ENCODE results near the gene NBPF20.
A peak's percentile ranks its signal among the peaks of the same experiment; 100 is the strongest.
"Not testable (repeated sequence)": the region's sequence is repeated elsewhere in the genome, so short reads cannot be mapped to it uniquely, and the experiment has no call there.

Gene NBPF20, protein sequence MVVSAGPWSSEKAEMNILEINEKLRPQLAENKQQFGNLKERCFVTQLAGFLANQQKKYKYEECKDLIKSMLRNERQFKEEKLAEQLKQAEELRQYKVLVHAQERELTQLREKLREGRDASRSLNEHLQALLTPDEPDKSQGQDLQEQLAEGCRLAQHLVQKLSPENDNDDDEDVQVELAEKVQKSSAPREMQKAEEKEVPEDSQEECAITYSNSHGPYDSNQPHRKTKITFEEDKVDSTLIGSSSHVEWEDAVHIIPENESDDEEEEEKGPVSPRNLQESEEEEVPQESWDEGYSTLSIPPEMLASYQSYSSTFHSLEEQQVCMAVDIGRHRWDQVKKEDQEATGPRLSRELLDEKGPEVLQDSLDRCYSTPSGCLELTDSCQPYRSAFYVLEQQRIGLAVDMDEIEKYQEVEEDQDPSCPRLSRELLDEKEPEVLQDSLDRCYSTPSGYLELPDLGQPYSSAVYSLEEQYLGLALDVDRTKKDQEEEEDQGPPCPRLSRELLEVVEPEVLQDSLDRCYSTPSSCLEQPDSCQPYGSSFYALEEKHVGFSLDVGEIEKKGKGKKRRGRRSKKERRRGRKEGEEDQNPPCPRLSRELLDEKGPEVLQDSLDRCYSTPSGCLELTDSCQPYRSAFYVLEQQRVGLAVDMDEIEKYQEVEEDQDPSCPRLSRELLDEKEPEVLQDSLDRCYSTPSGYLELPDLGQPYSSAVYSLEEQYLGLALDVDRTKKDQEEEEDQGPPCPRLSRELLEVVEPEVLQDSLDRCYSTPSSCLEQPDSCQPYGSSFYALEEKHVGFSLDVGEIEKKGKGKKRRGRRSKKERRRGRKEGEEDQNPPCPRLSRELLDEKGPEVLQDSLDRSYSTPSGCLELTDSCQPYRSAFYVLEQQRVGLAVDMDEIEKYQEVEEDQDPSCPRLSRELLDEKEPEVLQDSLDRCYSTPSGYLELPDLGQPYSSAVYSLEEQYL (N-terminal part only)

DNA sequence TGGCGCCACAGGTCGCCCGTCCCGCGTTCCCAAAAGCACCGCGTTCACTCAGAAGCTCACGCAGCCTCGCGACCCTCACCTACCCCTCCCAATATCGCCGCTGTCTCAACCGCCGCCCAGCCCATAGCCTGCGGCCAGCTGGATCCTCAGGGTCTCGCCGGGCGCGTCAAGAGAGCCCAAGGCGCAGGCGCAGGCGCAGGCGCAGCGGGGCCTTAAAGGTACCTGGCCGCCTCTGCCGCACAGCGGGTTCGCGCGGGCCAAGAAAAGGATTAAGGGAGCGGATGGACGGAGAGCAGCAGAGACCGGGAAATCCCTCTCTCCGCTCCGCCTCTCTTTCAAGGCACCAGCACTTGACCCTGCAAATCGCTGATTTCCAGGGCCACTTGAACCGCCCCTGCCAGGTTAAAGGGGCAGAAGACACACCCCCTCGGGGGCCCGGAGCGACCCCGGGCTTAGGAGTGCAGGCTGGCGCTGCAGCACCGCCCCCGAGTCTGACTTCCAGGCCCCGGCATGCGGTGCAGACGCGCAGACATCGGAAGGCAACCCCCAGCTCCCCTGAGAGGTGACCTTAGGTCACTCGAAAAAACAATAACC lies at the start of gene NBPF20:
TSS of gene NBPF20 (minus strand) at position 168 of the 594 bp plus-strand sequence. CDS start 20,331 bp downstream, outside the sequence.
- H3K4me3 ChIP-seq (ENCODE audit: low read depth, low read length), result peak within 1 kb of the TSS; percentile 63
- DNase-seq (ENCODE audit: low read depth, low spot score), result peak; percentile 61
- in situ Hi-C loops (cut with HindIII; ENCODE audit: low sequenced_read_pairs), result no loop called here
- no peak for TF ChIP-seq CTCF (IDR thresholded peaks at IDR 0.05; ENCODE audit: low read depth, low read length)

DNA sequence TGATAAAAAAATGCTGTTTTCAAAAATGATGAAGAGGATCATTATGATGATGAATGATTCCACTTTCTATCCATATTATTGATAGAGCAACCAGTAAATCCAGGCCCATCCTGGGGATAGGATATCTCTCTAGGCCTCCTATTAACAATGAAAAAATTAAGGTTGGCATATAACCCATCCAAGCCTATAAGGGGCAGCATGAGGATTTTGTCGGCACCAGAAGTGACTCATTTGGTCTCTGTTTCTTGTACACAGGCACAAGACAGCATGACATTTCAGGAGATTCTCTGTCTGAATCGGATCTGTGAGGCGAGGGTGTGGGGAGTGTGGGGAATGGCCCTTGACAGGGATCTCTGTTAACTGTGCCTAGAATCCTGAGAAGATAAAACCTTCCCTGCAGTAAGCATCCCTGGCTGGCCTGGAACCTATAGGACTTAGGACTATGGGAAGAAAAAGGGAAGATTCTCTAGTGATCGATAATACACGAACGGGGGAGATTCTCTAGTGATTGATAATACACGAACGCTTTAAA lies 49.5 kb upstream of the NBPF20 start:
- H3K4me3 ChIP-seq (ENCODE audit: low read depth, low read length); in situ Hi-C loops (cut with HindIII; ENCODE audit: low sequenced_read_pairs): not testable (repeated sequence)

DNA sequence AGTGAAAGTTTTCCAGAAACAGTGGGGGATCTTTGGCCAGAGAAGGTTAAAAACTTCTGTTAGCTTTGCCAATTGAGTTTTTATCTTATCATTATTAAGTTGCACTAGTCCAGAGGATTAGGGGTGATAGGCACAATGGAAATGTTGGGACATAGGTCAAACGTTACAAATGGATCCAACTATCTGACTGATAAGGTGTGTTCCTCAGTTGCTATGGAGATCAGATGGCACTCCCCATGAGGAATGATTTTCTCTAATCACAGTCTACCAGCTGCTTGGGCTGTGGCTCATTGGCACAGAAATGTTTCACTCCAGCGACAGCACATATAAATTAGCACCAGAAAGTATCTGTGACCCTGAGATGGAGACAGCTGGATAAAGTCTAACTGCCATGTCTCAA lies 47.3 kb upstream of the NBPF20 start:
- DNase-seq (ENCODE audit: low read depth, low spot score); in situ Hi-C loops (cut with HindIII; ENCODE audit: low sequenced_read_pairs); H3K4me3 ChIP-seq (ENCODE audit: low read depth, low read length): not testable (repeated sequence)

More for the DNA sequence above, 49.5 kb upstream of the NBPF20 start:
- DNase-seq (ENCODE audit: low read depth, low spot score), result not testable (repeated sequence)

DNA sequence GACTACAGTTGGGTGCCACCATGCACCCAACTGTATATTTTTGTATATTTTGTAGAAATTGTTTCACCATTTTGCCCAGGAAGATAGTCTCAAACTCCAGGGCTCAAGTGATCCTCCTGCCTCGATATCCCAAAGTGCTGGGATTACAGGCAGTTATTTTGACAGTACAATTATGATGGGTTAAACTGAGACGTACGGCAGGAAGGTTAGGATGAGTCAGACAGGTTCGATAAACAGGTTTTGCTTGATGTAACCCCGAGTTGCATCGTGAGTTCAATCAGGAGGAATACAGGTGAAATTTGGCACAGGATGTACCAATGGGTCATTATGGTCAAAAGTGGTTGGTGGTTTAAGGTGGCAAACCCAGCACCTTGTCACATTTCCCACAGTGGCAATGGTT lies 46.0 kb upstream of the NBPF20 start:
- H3K4me3 ChIP-seq (ENCODE audit: low read depth, low read length); DNase-seq (ENCODE audit: low read depth, low spot score); in situ Hi-C loops (cut with HindIII; ENCODE audit: low sequenced_read_pairs): not testable (repeated sequence)

DNA sequence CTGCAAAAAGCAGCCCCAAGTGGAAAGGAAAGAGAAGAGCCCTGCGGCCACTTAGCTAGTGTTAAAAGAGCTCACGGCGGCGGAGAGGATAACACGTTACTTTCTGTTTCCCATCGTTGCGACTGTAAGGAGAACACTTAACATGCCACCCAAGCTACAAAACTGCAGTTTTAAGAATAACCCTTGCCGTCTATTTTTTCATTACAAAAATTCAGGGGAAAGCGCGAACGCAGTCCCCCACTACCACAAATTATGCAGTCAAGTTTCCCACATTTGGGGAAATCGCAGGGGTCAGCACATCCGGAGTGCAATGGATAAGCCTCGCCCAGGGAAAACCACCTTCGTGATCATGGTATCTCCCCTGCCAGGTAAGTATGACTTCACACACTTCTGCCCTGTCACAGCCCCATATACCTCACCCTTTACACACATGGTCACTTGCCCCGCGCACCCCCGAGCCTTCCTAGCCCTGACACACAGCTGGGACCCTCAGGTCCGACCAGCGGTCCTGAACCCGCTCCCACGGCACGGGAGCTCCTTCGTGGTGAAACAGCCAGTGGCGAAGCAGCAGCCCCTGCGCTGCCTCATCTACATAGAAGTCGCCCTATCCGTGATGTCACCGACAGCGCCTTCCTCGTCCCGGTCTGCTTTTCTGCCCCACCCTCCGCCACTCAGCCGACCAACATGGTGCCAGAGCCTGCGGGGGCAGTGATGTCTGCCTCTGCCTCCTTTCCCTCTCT lies 40.2 kb upstream of the NBPF20 start:
- in situ Hi-C loops (cut with HindIII; ENCODE audit: low sequenced_read_pairs), result not testable (repeated sequence)
- DNase-seq (ENCODE audit: low read depth, low spot score), result peak; percentile 99
- peak overlapping the region; percentile 26 for H3K4me3 ChIP-seq (ENCODE audit: low read depth, low read length)

GRCh38 chr1:145464708-145465336 lies 39.4 kb upstream of the NBPF20 start:
- H3K4me3 ChIP-seq (ENCODE audit: low read depth, low read length), result peak overlapping the region; percentile 26
- in situ Hi-C loops (cut with HindIII; ENCODE audit: low sequenced_read_pairs); DNase-seq (ENCODE audit: low read depth, low spot score): not testable (repeated sequence)

DNA sequence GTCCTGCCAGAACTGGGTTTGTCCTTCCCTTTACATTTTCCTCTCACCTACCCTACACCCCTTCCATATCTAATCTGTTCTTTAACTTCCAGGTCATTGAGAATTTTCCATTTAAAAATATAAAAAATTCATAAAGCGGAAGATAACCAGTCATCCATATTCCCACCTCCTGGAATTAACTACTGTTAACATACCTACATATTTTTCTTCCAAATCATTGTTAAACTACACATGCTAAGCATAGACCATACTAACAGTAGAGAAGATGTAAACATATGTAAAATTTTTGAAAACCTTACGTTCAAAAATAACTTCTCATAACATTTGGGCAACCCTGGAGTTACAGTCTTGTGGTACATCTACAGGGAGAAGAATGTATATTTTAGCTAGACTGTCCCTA lies 38.6 kb upstream of the NBPF20 start:
- H3K4me3 ChIP-seq (ENCODE audit: low read depth, low read length); DNase-seq (ENCODE audit: low read depth, low spot score); in situ Hi-C loops (cut with HindIII; ENCODE audit: low sequenced_read_pairs): not testable (repeated sequence)

DNA sequence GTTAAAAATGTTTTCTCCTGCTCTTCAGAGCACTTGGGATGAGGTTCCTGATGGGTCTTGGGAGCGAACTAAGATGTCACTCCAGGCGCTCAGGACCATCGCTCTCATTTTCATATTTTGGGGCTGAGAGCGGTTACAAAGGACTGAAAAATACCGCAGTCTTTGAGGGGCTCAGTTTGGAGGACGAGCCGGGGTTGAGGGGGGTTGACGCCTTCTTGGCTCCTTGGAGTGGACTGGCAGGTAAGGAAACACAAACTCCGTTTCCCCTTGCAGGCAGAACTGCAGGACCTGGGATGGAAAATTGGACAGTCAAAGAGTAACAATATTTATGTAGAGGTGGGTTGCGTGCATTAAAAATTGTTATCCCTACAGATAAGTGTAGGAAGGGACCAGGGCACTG lies 35.3 kb upstream of the NBPF20 start:
- H3K4me3 ChIP-seq (ENCODE audit: low read depth, low read length); in situ Hi-C loops (cut with HindIII; ENCODE audit: low sequenced_read_pairs); DNase-seq (ENCODE audit: low read depth, low spot score): not testable (repeated sequence)

DNA sequence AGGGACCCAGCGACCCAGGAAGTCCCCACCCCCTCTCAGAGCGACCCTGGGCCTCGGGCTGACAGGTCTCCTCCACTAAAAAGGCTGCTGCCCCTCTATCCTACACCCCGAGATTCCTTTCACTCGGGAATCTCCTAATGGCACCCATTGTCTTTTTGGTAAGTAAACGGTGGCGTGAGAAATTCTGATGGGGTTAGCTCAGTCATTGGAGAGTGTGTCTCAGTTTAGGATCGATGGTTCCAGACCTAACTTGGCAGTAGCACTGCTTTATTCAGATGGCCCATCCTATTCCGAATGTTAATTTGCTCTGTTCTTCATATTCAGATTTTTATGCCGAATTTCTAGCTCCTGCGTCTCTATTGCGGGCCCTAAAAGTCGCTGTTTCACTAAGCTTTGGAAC lies 34.6 kb upstream of the NBPF20 start:
- DNase-seq (ENCODE audit: low read depth, low spot score); in situ Hi-C loops (cut with HindIII; ENCODE audit: low sequenced_read_pairs): not testable (repeated sequence)
- peak overlapping the region; percentile 36 for H3K4me3 ChIP-seq (ENCODE audit: low read depth, low read length)

DNA sequence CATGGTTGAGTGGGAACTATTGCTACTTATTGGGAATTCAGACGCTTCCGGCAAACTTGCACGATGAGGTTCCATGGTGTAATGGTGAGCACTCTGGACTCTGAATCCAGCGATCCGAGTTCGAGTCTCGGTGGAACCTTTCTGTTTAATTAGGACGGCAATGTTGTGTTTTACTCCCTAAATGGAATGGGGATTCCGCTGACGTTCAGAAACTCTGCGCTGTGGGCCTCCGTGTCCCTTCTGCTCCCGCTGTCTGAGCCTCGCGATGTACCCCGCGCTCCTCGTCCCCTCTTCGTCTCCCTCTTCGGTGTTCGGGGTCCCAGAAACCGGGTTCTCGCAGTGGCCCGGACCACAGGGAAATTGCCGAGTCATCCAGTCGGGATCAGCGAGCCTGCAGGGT lies 34.2 kb upstream of the NBPF20 start:
- DNase-seq (ENCODE audit: low read depth, low spot score); in situ Hi-C loops (cut with HindIII; ENCODE audit: low sequenced_read_pairs); H3K4me3 ChIP-seq (ENCODE audit: low read depth, low read length): not testable (repeated sequence)

- in situ Hi-C loops (cut with HindIII; ENCODE audit: low sequenced_read_pairs); DNase-seq (ENCODE audit: low read depth, low spot score); H3K4me3 ChIP-seq (ENCODE audit: low read depth, low read length): not testable (repeated sequence)
These were observed 33.7 kb upstream of the NBPF20 start for GRCh38 chr1:145459063-145459462.

DNA sequence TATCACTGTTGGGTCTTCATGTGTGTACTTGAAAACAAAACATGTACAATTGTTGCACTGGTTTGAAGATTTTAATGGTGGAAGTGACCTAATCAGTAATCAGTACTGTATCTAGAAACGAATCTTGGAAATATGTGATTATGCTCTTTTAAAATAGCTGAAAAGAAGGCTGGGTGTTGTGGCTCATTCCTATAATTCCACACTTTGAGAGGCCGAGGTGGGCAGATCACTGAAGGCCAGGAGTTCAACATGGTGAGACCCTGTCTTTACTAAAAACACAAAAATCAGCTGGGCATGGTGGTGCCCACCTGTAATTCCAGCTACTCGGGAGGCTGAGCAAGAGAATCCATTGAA lies 29.4 kb upstream of the NBPF20 start:
- DNase-seq (ENCODE audit: low read depth, low spot score); H3K4me3 ChIP-seq (ENCODE audit: low read depth, low read length); in situ Hi-C loops (cut with HindIII; ENCODE audit: low sequenced_read_pairs): not testable (repeated sequence)

DNA sequence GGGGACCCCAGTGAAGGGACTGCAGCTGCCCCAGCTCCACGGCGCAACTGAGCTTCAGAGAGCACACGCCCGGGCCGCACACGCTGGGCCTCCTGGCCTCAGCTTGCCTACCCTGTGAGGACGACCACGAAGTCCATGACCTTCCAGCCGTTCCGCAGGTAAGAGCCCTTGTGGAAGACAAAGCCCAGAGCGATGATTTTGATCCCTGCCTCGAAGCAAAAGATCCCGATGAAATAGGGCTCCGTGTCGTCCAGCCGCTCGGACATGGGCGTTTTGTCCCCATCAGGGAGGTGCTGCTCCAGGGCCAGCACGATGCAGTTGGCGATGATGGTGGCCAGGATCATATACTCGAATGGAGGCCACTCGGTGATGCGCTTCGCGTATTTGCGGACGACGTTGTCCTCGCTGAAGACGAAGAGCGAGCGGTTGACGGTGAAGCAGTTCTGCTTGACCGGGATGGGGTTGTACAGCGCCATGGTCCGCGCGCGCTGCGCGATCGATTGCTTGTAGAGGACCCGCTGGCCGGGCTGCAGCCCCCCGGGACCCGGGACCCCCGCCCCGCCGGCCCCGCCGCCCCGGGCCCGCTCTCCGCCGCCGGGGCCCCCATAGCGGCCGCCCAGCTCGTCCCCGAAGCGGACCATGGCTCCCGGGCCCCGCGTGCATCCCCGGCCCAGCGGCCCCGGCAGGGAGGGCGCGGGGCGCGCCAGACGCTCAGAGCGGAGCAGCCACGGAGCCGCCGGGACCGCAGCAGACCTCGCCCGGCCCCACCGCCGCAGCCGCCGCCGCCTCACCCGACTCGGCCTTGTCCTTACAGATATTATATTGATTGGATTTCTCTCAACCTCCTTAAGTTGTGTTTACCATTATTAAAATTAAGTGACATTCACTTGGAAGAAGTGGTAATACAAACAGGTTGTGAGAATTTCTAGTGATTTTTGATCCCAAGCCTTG lies 28.7 kb upstream of the NBPF20 start:
- in situ Hi-C loops (cut with HindIII; ENCODE audit: low sequenced_read_pairs); H3K4me3 ChIP-seq (ENCODE audit: low read depth, low read length); DNase-seq (ENCODE audit: low read depth, low spot score): not testable (repeated sequence)

GRCh38 chr1:145452506-145452905 lies 27.1 kb upstream of the NBPF20 start:
- in situ Hi-C loops (cut with HindIII; ENCODE audit: low sequenced_read_pairs); DNase-seq (ENCODE audit: low read depth, low spot score); H3K4me3 ChIP-seq (ENCODE audit: low read depth, low read length): not testable (repeated sequence)

Measured in astrocyte of the spinal cord (primary cell).